Fibroblast of villous mesenchyme (primary cell): ENCODE data around the gene WDR86. TPM values are rescaled to one million over a fixed set of nuclear protein-coding genes. Genes with fewer than 3 reads are reported as not detected.
A peak's percentile ranks its signal among the peaks of the same experiment; 100 is the strongest.

Experiments used
- DNase-seq: peaks from one replicate; pipeline ENCODE4 v3.0.0-alpha.2; 2010; ENCODE audit warnings: low read depth
- H3K4me3 ChIP-seq: 2 replicates; pipeline ENCODE4 v1.5.1; 2011; ENCODE audit warnings: low read depth, mild to moderate bottlenecking, low read length
- total RNA-seq: library from RNA; depleted of rRNA; stranded (reverse); fragments of >200 nt; gene quantifications from 2 replicates; pipeline ENCODE4 v1.2.3, GENCODE V29; 2012
- TF ChIP-seq, protein P1 (sequence below): IDR thresholded peaks from 2 replicates; pipeline ENCODE4 v1.5.1; 2012; ENCODE audit warnings: low read depth, mild to moderate bottlenecking, low read length; ENCODE audit not compliant: insufficient read depth

WDR86 gene
- total RNA-seq, 1 donor = 1.3 TPM

GRCh38 chr7:151402029-151402835 is 7.6 kb downstream of the WDR86 start:
- TF ChIP-seq, protein P1, sequence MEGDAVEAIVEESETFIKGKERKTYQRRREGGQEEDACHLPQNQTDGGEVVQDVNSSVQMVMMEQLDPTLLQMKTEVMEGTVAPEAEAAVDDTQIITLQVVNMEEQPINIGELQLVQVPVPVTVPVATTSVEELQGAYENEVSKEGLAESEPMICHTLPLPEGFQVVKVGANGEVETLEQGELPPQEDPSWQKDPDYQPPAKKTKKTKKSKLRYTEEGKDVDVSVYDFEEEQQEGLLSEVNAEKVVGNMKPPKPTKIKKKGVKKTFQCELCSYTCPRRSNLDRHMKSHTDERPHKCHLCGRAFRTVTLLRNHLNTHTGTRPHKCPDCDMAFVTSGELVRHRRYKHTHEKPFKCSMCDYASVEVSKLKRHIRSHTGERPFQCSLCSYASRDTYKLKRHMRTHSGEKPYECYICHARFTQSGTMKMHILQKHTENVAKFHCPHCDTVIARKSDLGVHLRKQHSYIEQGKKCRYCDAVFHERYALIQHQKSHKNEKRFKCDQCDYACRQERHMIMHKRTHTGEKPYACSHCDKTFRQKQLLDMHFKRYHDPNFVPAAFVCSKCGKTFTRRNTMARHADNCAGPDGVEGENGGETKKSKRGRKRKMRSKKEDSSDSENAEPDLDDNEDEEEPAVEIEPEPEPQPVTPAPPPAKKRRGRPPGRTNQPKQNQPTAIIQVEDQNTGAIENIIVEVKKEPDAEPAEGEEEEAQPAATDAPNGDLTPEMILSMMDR = peak; percentile 10
- DNase-seq = no peak
- H3K4me3 ChIP-seq = no peak overlapping the region

- TF ChIP-seq, protein P1 = no peak
- no peak for DNase-seq
- H3K4me3 ChIP-seq = no peak overlapping the region
These were observed 9.1 kb downstream of the WDR86 start for GRCh38 chr7:151400626-151401315.

DNA sequence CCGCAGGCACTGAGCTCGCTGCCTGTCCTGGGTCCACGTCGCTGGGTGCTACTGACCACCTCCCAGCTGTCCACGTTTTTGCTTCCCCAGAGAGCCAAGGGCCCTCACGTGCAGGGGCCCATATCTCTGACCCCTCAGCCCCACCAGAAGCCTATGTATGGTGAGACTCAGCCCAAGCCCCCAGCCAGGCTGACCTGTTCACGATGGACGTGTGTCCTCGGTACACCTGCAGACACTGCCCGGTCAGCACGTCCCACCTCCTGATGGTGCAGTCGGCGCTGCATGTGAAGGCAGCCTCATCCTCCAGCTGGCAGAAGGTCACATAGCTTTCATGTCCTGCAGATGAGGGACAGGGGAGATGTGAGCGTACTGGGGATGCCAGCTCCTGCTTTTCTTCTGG is 9.9 kb downstream of the WDR86 start:
- no peak for DNase-seq

DNA sequence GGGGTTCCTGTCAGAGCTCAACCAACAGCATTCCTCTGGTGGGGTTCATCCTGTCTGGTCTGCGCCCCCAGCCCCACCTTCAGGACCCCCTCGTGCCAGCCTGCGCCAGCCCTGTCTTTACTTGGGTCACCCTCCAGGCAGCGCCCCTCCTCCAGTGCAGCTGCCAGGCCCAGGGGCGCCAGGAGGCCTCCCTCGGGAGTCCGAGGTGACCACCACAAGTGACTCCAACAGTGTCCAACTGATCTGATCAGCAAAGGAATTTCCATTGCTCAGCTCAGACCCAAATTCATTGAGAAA is 10.6 kb downstream of the WDR86 start:
- TF ChIP-seq, protein P1 = no peak
- DNase-seq = no peak
- no peak overlapping the region for H3K4me3 ChIP-seq

More for the DNA sequence above, 9.9 kb downstream of the WDR86 start:
- TF ChIP-seq, protein P1 = no peak
- no peak overlapping the region for H3K4me3 ChIP-seq

DNA sequence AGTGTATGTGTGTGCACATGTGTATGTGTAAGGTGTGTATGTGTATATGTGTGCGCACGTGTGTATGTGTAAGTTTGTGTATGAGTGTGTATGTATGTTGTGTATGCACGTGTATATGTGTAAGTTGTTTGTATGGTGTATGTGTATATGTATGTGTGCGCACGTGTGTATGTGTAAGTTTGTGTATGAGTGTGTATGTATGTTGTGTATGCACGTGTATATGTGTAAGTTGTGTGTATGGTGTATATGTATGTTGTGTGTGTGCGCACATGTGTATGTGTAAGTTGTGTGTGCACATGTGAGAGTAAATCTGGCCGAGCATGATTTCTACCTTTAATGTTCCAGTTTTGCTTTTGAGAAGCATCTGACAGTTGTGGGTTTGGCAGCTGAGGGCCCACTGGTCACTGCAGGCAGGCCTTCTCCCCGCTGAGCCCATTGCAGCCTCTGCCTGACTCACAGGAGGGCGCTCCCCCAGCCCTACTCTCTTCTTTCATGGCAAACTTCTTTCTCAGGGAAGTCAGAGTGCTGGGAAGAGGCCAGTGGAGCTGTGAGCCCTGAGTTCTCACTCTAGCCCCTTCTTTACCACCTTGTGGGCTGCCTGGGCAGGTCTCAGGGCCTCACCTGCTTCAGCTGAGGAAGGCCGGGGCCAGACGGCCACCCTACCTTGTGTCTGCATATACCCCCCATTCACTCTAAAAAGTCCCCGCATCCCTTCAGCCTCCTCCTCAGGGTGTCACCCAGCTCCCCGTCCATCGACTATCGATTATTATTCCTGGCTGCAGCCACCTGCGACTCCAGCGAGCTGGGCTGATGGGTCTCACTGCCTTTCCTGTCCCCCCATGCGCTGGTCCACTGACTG is 11.2 kb downstream of the WDR86 start:
- TF ChIP-seq, protein P1 = no peak
- no peak overlapping the region for H3K4me3 ChIP-seq
- DNase-seq = no peak

- no peak for DNase-seq
- TF ChIP-seq, protein P1 = no peak
- no peak overlapping the region for H3K4me3 ChIP-seq
These were observed 12.8 kb downstream of the WDR86 start for GRCh38 chr7:151397026-151397425.
